ENCODE measurements around the gene SLCO3A1. TPM values are rescaled to one million over a fixed set of nuclear protein-coding genes. Genes with fewer than 3 reads are reported as not detected.

SLCO3A1 gene
- total RNA-seq, 1 experiment from 2014 or later = under 0.01 TPM

- no peak for DNase-seq (ENCODE audit: low read depth)
Observed at GRCh38 chr15:91861223-91861622, 7.7 kb downstream of the SLCO3A1 start.

GRCh38 chr15:91862891-91863504 lies 9.5 kb downstream of the SLCO3A1 start:
- DNase-seq (ENCODE audit: low read depth) = no peak

- DNase-seq (ENCODE audit: low read depth) = no peak
Observed at GRCh38 chr15:91863621-91864255, 10.2 kb downstream of the SLCO3A1 start.

- no peak for DNase-seq (ENCODE audit: low read depth)
Observed at GRCh38 chr15:91864664-91865063, 11.2 kb downstream of the SLCO3A1 start.

GRCh38 chr15:91865486-91865885 lies 12.0 kb downstream of the SLCO3A1 start:
- DNase-seq (ENCODE audit: low read depth) = no peak

- no peak for DNase-seq (ENCODE audit: low read depth)
Observed at GRCh38 chr15:91865950-91866349, 12.4 kb downstream of the SLCO3A1 start.

- no peak for DNase-seq (ENCODE audit: low read depth)
Observed at GRCh38 chr15:91866371-91866905, 12.9 kb downstream of the SLCO3A1 start.

- DNase-seq (ENCODE audit: low read depth) = no peak
Observed at GRCh38 chr15:91866971-91867372, 13.5 kb downstream of the SLCO3A1 start.

GRCh38 chr15:91867581-91868026 lies 14.1 kb downstream of the SLCO3A1 start:
- DNase-seq (ENCODE audit: low read depth) = no peak

GRCh38 chr15:91870876-91871537 lies 17.5 kb downstream of the SLCO3A1 start:
- DNase-seq (ENCODE audit: low read depth) = no peak

GRCh38 chr15:91871837-91872236 lies 18.3 kb downstream of the SLCO3A1 start:
- DNase-seq (ENCODE audit: low read depth) = no peak

- DNase-seq (ENCODE audit: low read depth) = no peak
Observed at GRCh38 chr15:91872356-91873137, 19.0 kb downstream of the SLCO3A1 start.

GRCh38 chr15:91873138-91873536 lies 19.6 kb downstream of the SLCO3A1 start:
- no peak for DNase-seq (ENCODE audit: low read depth)

GRCh38 chr15:91874171-91874570 lies 20.7 kb downstream of the SLCO3A1 start:
- no peak for DNase-seq (ENCODE audit: low read depth)

GRCh38 chr15:91874992-91875660 lies 21.6 kb downstream of the SLCO3A1 start:
- DNase-seq (ENCODE audit: low read depth) = no peak

- no peak for DNase-seq (ENCODE audit: low read depth)
Observed at GRCh38 chr15:91876187-91876586, 22.7 kb downstream of the SLCO3A1 start.

- DNase-seq (ENCODE audit: low read depth) = no peak
Observed at GRCh38 chr15:91878319-91878870, 24.9 kb downstream of the SLCO3A1 start.

GRCh38 chr15:91879158-91879557 lies 25.6 kb downstream of the SLCO3A1 start:
- no peak for DNase-seq (ENCODE audit: low read depth)

GRCh38 chr15:91880373-91880772 lies 26.9 kb downstream of the SLCO3A1 start:
- DNase-seq (ENCODE audit: low read depth) = no peak

GRCh38 chr15:91881569-91882297 lies 28.2 kb downstream of the SLCO3A1 start:
- DNase-seq (ENCODE audit: low read depth) = no peak
